Heart left ventricle (tissue), 16 donors: Measurements from ENCODE around the gene BCL3. TPM values are rescaled to one million over a fixed set of nuclear protein-coding genes. Genes with fewer than 3 reads are reported as not detected.

Source experiments
- ATAC-seq, 4 donors: fragments of 200-7000 bp; cut with Tn5 transposase; one replicate each; pipeline ENCODE4 v1.9.1; 2020 to 2022; ENCODE audit warnings: moderate library complexity in 4 of 4, mild to moderate bottlenecking in 3 of 4, moderate number of reproducible peaks in 1 of 4
- DNase-seq, 5 donors: peaks; one replicate each; pipeline ENCODE4 v3.0.0-alpha.2; 2020
- H3K27ac ChIP-seq, 12 donors: fragments of 200-600 bp; sonication (generic) in 4 of 12; one replicate each; pipeline versions ENCODE4 v1.5.0 to v1.8.0; 2016 to 2022; ENCODE audit warnings: mild to moderate bottlenecking in 2 of 12
- H3K27me3 ChIP-seq, 9 donors: fragments of 200-600 bp; sonication (generic) in 2 of 9; one replicate each; pipeline versions ENCODE4 v1.5.1 to v1.8.0; 2016 to 2022; ENCODE audit warnings: mild to moderate bottlenecking in 3 of 9
- H3K36me3 ChIP-seq, 9 donors: fragments of 200-600 bp; sonication (generic) in 2 of 9; one replicate each; pipeline versions ENCODE4 v1.5.0 to v1.8.0; 2018 to 2022; ENCODE audit warnings: mild to moderate bottlenecking in 2 of 9
- H3K4me1 ChIP-seq, 12 donors: fragments of 200-600 bp; sonication (generic) in 4 of 12; one replicate each; pipeline versions ENCODE4 v1.5.0 to v1.8.0; 2016 to 2022; ENCODE audit warnings: mild to moderate bottlenecking in 3 of 12
- H3K4me3 ChIP-seq, 12 donors: fragments of 200-600 bp; sonication (generic) in 4 of 12; one replicate each; pipeline versions ENCODE4 v1.5.0 to v1.8.0; 2017 to 2022; ENCODE audit warnings: mild to moderate bottlenecking in 9 of 12, moderate library complexity in 4 of 12
- H3K9me3 ChIP-seq, 12 donors: fragments of 200-600 bp; sonication (generic) in 4 of 12; one replicate each; pipeline versions ENCODE4 v1.5.0 to v1.8.0; 2016 to 2022; ENCODE audit warnings: mild to moderate bottlenecking in 1 of 12
- POLR2A ChIP-seq, 2 donors: fragments of 450-650 bp; IDR thresholded peaks; one replicate each; pipeline ENCODE4 v1.6.1; 2017; ENCODE audit warnings: antibody characterized with exemption in 2 of 2, mild to moderate bottlenecking in 2 of 2, moderate library complexity in 2 of 2
- WGBS, 4 donors: extraction: QIAGEN DNeasy Blood & Tissue Kit in 2 of 4; methylation state at CpG; one replicate each; pipeline versions ENCODE4 v1.1.5 to v1.1.7; 2013 to 2018; 5-methylcytosine and 5-hydroxymethylcytosine counted together
- intact Hi-C, 10 donors: fragments of 100-400 bp; cut with DNase I; formaldehyde crosslinking; loops; one replicate each; pipeline versions ENCODE4 v1.11.1 to v1.14.2; 2022
- polyA plus RNA-seq, 2 donors: library from polyadenylated mRNA; stranded (reverse); fragments of 200-250 nt; gene quantifications; one replicate each; pipeline ENCODE4 v1.2.3, GENCODE V29; 2013
- total RNA-seq, 9 donors: library from RNA; depleted of rRNA in 2 of 9; stranded (reverse); fragments of >200 nt in 2 of 9; fragmentation: NEBNext Ultra II Directional in 3 of 9; extraction: Animal tissue kit (Norgen Biotek cat#: 25700) in 3 of 9; gene quantifications; one replicate each; pipeline versions ENCODE4 v1.1.0 to v1.2.4, GENCODE V29; 2016 to 2023
- TF ChIP-seq, protein P1 (sequence below), 12 donors: fragments of 200-600 bp; sonication (generic) in 4 of 12; IDR thresholded peaks; one replicate each; pipeline versions ENCODE4 v1.5.0 to v1.8.0; 2018 to 2022; ENCODE audit warnings: antibody characterized with exemption in 12 of 12, mild to moderate bottlenecking in 5 of 12
- donor health status: ischemic (EF 13 %, LVEDD 7.1; RV severe dilation, severe dysfunction).
- donor health status: healthy with polysubstance abuse.
- donor health status: DM: no; HTN: yes; CAD: no.
- donor health status: DM: no; HTN: no; CAD: no.
- donor health status: ischemic (EF 25% LVEDD 6.9; RV normal size, moderate dysfunction).
- donor health status: ischemic (EF 25% LVEDD 5.7; RV mildly dilated, moderate dysfunction).
- donor health status: healthy.
- donor health status: DM: yes; HTN: yes; CAD: no.
- donor health status: ischemic (EF 35%, LVEDD 5.7; RV mildly dilated, moderate dysfunction).
- donor health status: nonischemic (EF 11% LVEDD 7.7; RV severe dilation, severe dysfunction).
- donor health status: DM: yes; HTN: yes; CAD: no.
- donor health status: PGD.
- donor health status: ischemic (EF 29% LVEDD 5.4; RV normal size, mild dysfunction).
- donor health status: nonischemic (EF 23%, LVEDD 6.1; RV moderate dilation, normal function).

BCL3 gene
- total and polyA plus RNA-seq, 11 donors = 11.7 to 90.5 (median 18.9) TPM

DNA sequence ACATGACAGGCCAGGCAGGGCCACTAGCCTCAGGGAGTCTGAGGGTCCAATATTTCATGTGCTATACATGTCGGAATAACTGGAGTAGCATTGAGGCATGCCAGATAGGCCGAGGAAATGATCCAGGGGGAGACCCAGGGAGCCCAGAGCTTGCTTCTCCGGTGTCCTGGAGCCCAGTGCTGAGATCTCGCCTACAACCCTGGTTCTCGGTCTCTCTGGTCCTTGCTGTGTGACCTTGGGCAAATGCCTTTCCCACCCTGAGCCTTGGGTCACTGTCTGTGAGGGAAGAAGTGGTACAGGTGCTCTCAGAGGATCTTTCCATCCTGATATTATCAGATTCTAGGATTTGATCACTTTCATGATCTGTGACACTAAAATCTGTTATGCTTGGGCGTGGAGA lies 40.5 kb downstream of the BCL3 start:
- Histone ChIP-seq H3K27ac (no peak overlapping the region), H3K4me3 (no peak overlapping the region), H3K4me1 (peaks cover 0 to 9% (median 4%) of the 10 kb centered on the region in 12 donors), H3K9me3 (no peaks in the 10 kb centered on the region), H3K27me3 (no peaks in the 10 kb centered on the region), H3K36me3 (no peaks in the 10 kb centered on the region)
- TF ChIP-seq, protein P1, sequence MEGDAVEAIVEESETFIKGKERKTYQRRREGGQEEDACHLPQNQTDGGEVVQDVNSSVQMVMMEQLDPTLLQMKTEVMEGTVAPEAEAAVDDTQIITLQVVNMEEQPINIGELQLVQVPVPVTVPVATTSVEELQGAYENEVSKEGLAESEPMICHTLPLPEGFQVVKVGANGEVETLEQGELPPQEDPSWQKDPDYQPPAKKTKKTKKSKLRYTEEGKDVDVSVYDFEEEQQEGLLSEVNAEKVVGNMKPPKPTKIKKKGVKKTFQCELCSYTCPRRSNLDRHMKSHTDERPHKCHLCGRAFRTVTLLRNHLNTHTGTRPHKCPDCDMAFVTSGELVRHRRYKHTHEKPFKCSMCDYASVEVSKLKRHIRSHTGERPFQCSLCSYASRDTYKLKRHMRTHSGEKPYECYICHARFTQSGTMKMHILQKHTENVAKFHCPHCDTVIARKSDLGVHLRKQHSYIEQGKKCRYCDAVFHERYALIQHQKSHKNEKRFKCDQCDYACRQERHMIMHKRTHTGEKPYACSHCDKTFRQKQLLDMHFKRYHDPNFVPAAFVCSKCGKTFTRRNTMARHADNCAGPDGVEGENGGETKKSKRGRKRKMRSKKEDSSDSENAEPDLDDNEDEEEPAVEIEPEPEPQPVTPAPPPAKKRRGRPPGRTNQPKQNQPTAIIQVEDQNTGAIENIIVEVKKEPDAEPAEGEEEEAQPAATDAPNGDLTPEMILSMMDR (IDR thresholded peaks at IDR 0.05) = no peak
- no peak for TF ChIP-seq POLR2A (IDR thresholded peaks at IDR 0.05)
- intact Hi-C loops = loop anchor here in 1 of 10 donors (10.0 kb wide), 1 partner anchor 166 kb away; the partner anchor contains the start of gene CLPTM1
- no peak for ATAC-seq
- DNase-seq = no peak
- WGBS, 4 donors = 91 to 99% (median 94%) methylated on average over 5 to 6 of the region's 6 CpGs

DNA sequence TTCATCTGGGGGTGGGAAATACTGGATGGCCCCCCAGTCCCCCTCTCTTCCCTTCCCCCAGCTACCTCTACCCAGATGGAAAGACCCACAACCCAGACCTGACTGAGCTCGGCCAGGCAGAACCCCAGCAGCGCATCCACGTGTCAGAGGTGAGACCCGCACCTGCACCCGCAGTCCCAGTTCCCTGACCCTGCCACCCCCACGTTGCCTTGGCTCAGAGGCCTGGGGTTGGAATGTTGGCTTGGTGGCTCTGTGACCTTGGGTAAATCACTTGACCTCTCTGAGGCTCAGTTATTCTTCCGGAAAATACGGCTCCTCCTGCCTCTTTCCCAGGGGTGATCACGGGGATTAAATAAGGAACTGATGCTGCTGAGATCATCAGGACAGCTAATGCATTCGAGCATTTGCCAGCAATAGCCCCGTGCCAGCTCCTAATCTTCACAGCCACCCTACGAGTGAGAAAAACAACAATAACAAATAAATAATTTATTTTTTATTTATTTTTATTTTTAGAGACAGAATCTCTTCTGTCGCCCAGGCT lies 41.5 kb downstream of the BCL3 start:
- DNase-seq (no peak), ATAC-seq (no peak)
- Histone ChIP-seq H3K27ac (no peak overlapping the region), H3K36me3 (no peaks in the 10 kb centered on the region), H3K4me3 (no peak overlapping the region), H3K9me3 (no peaks in the 10 kb centered on the region), H3K4me1 (no peaks in the 10 kb centered on the region), H3K27me3 (no peaks in the 10 kb centered on the region)
- WGBS, 4 donors = 82 to 83% (median 82%) methylated on average over 13 of the region's 13 CpGs
- TF ChIP-seq, protein P1 (IDR thresholded peaks at IDR 0.05) = no peak
- no peak for TF ChIP-seq POLR2A (IDR thresholded peaks at IDR 0.05)
- intact Hi-C loops = loop anchor here in 1 of 10 donors (10.0 kb wide), 1 partner anchor 165 kb away; the partner anchor contains the start of gene CLPTM1

DNA sequence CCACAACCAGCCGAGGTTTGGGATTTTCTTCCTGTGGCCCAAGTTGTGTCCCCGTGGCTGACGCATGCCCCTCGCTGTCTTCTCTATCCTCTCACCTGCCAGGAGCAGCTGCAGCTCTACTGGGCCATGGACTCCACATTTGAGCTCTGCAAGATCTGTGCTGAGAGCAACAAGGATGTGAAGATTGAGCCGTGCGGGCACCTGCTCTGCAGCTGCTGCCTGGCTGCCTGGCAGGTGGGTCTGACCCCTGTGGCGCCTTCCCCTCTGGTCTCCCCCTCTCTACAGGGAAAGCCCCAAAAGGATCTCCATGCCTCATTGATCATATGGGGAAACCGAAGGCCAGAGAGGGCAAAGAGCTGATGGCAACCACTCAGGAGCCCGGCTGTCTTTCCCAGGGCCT lies 43.8 kb downstream of the BCL3 start:
- intact Hi-C loops = no loop called here
- ATAC-seq = no peak
- Histone ChIP-seq H3K27me3 (no peaks in the 10 kb centered on the region), H3K36me3 (no peaks in the 10 kb centered on the region), H3K4me3 (no peak overlapping the region), H3K9me3 (no peaks in the 10 kb centered on the region), H3K4me1 (peaks cover 0 to 15% (median 13%) of the 10 kb centered on the region in 12 donors), H3K27ac (no peak overlapping the region)
- WGBS, 4 donors = 92 to 93% (median 93%) methylated on average over 9 of the region's 9 CpGs
- TF ChIP-seq POLR2A (IDR thresholded peaks at IDR 0.05) = no peak
- TF ChIP-seq, protein P1 (IDR thresholded peaks at IDR 0.05) = no peak
- DNase-seq = no peak

DNA sequence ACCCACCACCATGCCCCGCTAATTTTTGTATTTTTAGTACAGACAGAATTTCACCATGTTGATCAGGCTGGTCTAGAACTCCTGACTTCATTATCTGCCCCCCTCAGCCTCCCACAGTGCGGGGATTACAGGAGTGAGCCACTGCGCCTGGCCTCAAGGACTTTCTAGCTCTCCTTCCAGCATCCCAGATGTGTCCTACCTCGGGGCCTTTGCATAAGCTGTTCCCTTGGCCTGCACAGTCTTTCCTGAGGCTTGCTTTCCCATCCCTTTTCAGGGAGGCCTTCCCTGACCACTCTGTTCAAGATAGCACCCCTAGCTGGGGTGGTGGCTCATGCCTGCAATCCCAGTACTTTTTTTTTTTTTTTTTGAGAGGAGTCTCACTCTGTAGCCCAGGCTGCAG lies 46.1 kb downstream of the BCL3 start:
- TF ChIP-seq POLR2A (IDR thresholded peaks at IDR 0.05) = no peak
- TF ChIP-seq, protein P1 (IDR thresholded peaks at IDR 0.05) = no peak
- WGBS, 4 donors = 95 to 99% (median 97%) methylated on average over 4 of the region's 4 CpGs
- intact Hi-C loops = no loop called here
- Histone ChIP-seq H3K27ac (no peak overlapping the region), H3K27me3 (no peaks in the 10 kb centered on the region), H3K36me3 (no peaks in the 10 kb centered on the region), H3K4me1 (peaks cover 0 to 17% (median 13%) of the 10 kb centered on the region in 12 donors), H3K9me3 (no peaks in the 10 kb centered on the region), H3K4me3 (no peak overlapping the region)
- ATAC-seq (no peak), DNase-seq (no peak)
